ENCODE results near the gene PPARA.

The PPARA gene

DNA sequence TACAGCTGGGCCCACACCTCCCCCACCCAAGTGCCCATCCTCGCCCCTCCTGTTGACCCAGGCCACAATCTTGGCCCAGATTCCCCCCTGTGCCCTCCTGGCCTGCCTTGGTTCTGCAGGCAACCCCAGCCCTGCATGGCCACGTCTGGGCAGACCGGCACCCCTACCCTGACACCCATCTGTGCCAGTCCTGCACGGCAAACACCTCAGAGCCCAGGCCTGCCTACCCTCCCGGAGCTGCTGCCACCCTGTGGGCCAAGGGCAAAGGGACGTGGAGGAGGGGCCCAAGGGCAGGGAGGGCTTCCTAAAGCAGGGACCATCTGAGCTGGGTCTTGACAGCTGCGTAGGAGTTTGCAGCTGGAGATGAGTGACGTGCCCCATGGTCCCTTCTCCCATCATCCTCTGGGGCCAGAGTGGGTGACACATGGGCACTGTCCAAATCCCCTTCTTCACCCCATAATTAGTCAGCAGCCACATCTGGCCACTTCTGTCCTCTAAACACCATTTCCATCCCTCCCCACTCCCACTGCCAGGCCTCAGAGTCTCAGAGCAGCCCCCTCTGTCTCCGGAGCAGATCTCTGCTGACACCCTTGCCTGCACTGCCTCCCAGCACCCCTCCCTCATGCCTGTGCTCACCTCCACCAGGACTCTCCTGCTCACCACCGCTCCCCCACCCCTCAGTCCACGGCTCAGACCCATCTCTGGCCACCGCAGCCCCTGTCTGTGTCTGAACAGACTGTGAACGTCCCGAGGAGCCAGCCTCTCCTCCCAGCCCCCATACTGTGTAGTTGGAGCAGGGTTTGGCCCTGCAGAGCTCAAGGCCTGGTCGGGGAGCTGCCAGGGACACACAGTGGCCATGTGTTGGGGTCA, 35.6 kb upstream of the PPARA start:
- DNase-seq = no peak

DNA sequence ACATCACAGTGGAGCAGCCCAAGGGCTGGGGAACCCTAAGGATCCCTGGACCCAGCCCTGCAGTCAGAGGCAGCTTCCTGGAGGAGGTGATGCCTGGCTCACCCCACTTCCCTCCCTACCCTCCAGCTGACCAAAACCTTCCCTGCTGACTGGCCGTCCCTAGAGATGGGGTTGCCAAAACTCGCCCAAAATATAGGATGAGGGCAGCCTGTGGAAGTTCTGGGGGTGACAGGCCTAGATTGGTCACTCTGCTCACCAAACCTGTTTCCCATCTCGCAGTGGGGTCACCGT, 35.0 kb upstream of the PPARA start:
- no peak for DNase-seq

DNA sequence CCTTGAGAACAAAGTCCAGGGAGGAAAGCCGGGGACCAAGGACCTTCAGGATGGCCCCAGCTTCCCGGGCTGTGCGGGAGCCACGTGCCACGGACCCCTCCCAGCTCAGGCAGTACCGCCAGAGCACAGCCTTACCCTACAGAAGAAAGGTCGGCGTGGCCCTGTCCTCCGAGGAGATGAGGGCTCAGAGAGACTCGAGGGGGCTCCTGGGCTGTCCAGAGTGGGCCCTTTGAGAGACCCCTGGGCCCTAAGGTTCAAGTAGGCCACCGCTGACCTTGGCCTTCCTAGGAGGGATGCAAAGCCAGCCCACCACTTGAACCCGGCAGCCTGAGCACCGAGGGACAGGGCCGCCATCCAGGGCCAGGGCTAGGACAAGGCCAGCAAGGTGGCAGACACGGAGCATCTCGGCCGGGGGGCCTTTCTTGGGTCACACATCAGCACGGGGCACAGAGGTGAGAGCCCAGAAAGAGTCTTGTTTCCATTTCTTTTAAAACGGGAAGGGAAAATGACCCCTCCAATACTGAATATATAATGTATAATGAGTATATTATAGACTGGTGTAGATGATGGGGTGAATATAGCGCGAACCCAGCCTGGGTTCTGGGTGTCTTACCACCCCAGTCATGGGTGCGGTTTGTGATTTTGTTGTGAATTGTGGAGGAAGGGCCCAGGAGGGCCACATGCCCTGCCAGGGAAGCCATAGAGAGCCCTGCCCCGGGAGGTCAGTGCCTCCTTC, 34.4 kb upstream of the PPARA start:
- no peak for DNase-seq

DNA sequence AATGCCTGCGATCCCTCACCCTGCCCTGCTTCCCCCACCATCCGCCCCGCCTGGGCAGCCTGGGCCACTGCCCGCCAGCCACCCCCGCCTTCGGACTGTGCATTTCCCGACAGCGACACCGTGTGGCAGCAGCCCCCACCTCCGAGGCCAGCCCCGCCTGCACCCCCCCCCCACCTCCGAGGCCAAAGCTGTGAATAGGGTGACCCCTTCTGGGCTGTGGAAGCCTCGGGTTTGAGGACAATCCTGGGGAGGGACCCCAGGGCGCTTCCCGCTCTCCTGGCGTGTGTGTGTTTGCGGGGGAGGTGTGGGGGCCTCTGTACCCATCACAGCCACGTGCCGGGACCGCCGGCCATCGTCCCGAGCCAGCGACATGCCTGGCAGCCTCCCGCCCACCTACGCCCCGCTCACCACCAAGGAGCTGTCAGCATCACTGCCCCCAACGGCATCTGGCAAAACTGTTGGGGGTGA, 33.8 kb upstream of the PPARA start:
- peak; percentile 83 for DNase-seq

DNA sequence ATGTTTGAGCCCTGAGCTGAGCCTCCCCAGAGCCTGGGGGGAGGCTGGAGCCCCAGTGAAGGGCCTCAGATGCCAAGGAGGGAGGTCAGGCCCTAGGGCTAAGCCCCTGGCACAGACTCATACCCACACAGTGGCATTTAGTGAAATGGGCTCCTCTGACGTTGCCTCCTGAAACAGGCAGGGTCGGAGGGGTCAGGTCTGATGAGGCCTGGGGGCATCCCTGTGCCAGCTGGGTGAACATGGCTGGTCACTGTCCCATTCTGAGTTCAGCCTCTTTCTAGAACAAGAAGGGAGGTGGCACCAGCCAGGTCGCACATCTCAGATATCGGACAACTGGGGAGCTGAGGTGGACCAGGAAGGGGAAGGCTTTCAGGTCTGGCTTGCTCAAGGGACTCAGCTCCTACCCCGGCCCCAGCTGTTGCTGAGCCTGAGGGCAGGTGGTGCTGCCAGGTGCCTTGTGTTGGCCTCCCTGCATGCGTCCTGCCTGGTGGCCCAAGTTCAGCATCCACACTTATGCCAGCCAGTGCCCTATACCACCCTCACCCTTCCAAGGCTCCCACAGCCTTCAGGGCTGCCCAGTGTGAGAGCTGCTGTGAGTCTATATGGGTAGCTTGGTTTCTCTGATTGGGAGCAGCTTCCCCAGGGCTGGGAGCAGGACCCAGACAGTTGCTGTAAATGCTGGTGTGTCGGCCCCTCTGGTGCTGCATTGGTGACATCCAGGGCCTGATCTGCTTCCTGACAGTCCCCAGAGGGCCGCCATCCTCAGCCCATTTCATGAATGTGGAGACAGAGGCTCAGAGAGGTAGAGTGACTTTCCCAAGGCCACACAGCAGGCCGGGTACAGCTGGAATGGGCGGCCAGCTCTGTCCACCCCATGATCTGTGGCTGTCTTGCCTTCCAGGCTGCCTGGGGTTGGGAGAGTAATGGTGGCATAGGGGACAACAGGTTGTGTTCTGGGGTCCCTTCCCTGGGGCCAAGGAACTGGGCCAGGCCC, 32.8 kb upstream of the PPARA start:
- no peak for DNase-seq

DNA sequence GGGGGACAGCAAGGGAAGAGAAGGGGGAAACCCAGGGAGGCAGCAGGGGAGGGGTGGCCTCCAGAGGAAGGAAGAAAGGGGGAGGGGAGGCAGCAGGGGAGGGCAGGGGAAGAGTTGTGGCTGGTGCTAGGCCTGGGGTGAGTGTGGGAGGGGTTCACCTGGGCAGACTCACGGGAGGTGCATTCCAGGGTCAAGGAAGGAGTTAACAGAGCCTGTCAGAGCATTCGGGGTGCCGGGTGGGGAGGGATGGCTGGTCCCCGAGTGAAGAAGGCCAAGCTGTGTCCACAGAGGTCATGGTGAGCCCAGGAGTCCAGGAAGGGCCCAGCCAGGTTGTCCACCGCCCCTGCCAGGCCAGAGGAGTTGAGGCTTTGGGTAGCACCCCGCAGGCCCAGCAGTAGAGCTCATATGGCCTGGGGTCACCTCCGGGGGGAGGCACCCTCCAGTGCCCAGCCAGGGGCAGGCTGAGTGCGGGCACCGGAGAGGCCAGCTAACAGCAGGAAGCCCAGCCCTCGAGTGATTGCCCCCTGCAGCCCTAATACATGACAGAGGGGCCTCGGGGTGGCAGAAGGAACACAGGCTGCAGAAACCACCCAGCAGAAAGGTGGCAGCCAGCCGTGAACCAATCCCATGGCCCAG, 31.1 kb upstream of the PPARA start:
- no peak for DNase-seq

DNA sequence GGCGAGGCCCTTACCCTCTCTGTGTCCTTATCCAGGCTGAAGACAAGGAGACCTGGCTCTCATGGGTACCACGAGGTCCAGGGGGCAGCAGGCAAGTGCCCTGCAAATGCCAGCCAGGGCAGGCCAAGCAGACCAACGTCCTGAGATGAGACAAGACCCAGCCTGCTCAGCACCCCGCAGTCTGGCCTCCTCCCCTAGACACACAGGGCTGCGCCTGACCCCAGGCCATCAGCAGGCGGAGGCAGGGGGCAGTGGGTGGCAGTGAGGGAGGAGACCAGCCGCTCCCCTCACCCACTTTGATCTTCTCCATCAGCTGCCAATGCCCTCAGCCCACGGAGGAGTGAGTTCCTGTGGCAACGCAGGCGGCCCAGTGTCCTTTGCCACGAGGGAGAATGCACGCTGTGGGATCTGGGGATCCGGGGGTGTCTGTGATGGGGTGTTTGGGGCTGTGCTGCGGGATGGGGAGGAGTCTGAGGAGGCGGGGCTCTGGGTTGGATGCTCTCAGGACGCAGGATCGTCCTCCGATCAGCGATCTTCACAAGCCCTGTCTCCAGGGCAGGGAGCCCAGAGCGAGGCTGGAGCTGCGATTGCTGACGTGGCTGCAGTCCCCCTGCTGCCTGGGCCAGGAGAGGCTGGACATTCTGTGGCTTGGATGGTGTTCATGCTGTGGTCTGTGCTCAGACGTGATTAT, 30.5 kb upstream of the PPARA start:
- no peak for DNase-seq

DNA sequence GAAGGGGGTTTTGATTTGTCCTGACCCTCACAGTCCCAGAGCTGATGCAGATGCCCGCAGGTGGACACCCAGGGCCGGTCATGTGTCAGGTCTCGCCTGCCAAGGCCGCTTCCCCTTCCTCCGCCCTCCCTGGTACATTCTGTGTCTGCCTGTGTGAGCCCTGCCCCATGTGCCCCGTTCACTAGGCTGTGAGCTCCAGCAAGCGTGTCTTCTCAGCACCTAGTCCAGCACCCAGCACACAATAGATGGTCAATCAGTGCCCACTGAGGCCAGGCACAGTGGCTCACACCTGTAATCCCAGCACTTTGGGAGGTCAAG, 29.9 kb upstream of the PPARA start:
- DNase-seq = no peak

DNA sequence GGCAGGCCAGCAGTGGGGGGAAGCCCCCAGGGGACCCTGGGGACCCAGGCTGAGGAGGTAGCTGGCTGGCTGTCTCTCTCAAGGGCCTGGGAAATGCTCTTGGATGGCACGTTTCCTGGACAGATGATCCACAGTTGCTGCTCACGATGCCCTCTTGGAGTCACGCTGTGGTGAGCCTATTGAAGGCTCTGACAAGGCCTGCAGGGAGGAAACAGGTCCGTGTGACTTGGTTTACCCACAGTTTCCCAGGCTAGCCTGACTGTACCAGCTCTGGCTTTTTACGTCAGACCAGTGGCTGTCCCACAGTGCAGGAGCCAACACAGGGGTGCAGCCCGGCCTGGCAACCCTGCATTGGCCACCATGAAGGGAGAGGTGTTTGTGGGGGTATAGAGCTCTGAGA, 29.2 kb upstream of the PPARA start:
- no peak for DNase-seq

DNA sequence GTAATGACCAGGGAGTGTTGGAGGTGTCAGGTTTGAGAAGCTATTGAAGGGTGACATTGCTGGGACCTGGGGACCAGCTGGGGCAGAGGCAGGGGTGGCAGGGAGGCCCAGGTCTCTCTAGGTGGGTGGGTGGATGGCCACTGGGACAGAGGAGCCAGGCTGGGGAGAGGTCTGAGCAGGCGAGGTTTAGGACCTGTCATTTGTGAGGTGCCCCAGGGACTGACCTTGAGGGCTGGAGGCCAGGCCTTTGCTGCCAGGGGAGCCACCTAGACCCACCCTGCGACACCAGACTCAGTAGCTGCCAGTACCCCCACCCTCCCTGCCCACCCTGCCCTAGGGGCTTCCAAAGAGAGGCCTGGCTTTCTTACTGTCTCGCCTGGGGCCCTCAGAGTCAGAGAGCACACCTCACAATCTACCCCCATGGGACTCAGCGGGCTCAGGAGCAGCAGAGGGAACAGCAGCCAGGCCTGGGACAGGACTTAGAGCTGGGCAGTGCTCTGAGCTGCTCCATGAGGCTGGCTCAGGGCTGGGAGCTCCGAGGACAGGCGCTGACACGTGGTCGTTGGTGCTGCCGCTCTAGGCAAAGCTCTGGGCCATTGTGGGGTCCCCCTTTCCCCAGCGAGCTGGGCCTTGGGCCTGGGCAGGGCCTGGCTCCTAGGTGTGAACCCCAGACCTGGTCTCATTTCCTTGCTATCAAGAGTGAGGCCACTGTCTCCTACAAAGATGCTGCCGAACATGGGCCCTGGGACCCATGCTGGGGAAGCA, 28.6 kb upstream of the PPARA start:
- DNase-seq = no peak

DNA sequence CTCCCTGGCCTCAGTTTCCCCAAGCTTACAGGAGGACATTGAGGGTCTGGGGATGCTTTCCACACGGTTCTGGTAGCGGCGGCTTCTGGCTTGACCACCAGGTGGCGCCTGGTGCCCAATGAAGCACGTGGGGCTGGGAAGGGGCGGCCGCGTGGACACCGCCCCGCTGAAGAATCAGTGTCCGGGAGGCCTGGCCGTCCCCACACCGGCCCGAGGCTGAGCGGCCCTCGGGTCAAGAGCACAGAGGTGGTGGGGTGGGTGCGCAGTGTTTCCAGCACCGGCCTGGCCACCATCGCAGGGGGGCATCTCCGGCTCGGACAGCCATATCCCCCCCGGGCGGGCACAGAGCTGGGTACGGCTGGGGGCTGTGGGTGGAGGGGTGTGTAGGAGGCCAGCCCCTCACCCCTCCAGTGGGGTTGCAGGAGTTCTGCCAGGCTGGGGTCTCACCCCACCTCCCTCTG, 27.8 kb upstream of the PPARA start:
- DNase-seq = peak; percentile 77

DNA sequence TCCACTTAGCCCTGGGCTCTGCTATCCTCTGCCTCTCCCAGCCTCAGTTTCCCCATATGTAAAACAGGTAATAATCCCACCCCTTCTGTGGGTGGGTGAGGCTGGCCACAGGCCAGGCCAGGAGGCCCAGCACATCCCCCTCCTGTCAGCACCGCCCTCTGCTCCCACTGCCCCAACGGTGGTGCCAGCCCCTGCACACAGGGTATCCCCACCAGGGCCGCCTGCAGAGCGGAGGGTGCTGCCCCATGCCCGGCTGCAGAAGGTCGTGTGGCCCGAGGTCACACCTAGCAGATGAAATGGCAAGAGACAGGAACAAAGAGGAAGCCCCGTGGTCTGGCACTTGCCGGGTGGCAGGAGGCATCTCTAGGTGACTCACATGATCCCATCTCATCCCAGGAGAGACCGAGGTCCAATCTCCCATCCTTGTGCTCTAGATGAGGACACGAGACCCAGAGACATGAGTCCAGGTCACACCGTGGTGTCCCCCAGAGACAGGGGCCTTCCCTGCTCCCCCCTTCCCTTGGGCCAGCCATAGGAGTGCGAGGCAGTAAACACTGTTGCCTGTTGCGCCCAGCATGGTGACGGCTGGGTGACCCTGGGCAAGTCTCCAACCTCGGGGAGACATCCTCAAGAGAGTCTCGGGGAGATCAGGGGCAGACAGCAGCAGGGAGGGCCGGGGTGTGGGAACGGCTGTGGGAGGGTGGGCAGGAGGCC, 27.2 kb upstream of the PPARA start:
- no peak for DNase-seq

DNA sequence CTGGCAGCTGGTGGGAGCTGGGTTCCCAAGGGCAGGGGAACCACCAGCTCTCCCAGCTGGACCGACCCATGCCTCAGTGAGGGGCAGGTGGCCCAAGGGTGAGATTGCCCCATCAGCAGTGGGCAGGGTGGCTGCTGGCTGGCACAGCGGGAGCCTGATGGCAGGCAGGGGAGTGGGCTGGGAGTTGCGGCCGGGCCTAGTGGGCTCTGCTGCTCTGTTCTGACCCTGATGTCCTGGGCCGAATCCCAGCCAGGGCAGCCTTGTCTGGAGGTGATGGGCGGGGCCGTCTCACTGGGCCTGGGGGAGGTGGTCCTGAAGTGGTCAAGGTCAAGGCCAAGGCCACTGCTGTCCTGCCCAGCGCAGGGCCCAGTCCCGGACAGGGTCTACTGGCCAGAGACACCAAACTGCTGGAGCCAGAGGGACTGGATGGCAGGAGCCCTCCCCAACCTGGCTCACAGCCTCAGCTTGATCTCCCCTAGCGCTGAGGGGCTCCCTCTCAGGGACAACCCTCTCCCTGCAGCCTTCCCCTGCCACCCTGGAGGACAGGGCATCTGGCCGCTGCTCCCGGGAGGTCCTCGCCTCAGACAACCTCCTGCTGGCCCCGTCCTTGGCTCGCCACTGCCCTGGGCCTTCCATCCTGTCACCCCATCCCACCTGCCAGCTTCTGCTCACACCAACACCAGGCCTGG, 26.5 kb upstream of the PPARA start:
- DNase-seq = no peak

DNA sequence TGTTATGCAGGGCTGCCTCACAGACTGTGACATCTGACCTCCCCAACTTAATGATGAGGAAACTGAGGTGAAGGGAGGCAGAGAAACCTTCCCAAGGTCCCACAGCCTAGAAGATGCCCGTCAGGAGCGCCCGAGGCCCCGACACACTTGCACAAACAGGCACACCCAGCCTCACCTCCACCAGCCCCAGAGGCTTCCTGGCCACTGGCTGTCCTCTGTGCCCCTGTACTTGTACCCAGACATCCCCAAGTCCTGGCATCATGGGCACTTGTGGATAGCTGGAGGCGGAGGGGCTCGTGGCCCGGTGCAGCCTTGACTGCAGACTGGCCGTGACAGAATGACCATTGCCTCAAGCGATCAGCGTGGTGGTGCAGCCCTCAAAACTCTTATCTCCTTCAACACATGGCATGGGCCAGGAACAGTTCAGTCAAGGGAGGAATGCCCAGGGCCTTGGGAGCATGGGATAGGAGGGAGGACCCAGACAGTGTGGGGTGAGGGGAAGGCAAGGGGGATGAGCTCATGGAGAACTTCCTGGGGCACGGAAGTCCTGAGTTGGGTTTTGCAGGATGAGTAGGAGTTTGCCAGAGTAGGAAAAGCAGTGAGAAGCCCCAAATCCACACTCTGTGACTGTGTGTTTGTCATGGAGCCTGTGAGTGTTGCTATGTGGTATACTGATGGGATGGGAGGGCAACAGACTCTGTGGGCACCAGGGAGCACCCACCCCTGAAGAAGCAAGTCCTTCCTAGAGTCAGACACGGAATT, 25.8 kb upstream of the PPARA start:
- DNase-seq = no peak

DNA sequence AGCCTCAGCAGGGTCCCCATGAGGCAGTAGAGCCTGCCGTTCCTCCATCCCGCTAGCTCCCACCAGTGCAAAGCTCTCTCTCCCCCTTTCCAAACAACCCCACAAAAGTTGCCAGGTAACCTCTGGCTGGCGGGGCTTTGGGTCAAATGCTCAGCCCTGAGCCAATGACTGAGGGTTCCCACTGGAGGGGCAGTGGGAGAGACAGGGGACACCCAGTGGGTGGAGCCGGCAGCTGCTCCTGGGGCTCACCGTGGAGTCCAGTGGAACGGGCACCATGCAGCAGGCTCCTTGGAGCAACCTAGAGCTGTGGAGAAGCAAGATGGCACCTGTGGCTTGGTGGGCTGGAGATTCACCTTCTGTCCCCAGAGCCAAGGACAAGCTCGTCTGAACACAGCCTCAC, 25.0 kb upstream of the PPARA start:
- DNase-seq = no peak

DNA sequence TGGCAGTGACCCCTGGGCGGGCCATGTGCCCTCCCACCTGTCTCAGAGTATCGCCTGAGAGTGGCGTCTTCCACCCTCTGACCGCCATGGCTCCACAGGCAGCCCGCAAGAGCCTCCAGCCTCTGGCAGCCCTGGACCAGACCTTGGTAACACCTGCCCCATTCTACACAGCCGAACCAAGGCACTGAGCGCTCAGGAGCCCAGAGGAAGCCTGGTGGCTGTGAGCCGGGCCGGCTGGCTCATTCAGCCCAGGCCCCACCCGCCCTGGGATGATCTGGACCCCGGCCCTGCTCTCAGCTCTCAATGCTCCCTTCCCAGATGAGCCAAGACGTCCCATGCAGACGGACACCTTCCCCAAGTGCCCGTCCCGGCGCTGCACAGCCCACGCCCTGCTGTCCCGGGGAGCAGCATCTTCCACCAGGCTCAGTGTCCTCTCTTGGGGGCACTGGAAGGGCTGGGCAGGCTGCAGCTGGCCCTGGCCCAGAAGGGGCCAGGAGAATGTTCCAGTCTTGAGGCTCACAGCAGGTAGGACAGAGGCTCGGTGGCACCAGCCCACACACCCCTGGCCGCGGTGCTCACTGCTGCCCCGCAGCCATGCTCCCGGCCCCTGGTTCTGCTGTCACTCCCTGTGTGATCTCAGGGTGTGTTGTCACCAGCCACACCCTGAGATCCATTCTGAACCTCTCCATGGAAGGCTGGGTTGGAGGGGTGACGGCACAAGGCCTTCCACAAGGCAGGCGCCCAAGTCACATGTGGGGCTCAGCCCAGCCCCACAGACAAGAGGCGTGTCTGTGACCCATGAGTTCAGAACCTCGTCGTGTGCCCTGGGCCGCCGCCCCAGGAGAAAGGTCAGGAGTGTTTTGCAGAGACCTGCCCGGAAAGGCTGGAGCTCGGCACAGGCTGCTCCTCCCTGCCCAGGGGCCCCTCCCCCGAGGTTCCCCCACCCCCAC, 24.2 kb upstream of the PPARA start:
- DNase-seq = no peak

DNA sequence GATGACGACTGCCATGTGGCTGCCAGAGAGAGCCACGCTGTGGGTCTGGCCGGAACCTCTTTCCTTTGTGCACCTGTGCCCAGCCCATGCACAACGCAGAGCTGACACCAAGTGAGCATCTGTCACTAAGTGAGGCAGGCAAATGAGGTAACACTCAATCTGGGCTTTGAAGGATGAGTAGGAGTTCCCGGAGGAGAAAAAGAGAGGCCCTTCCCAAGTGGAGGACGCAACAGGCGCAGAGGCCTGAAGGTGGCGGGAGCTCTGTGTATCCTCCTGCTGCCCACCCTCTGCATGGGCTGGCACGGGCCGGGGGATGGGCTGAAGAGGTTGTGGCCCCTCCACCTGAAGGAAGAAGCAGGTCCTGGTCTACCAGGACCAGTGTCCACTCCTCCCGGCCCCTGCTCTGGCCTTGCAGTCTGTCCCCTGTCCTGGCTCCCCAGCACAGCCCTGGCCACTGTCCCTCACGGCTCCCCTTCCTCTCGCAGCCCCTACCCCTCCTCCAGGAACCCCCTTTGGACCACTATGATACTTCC, 23.4 kb upstream of the PPARA start:
- DNase-seq = no peak

DNA sequence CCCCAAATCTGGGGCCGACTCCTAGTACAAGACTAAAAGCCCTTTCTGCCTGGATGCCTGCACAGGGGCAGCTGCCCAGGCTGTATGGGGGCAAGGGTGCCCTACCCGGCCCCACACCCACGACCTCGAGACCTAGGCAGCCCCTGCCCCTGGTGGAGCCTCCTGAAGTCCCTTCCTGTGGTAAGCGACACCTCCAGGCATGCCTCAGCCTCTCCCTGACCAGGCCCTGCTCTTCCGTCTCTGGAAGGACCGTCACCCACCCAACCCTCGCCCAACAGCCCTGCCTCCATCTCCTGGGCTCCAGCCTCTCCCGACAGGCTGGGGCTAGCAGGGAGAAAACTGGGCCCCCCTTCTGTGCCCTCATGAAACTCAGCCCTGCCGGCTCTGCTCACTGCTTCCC, 22.8 kb upstream of the PPARA start:
- no peak for DNase-seq

All from activated naive CD4-positive, alpha-beta T cell treated with Interleukin-2 at 50 U/mL for 16 hours (primary cell).